Stimulated activated CD8-positive, alpha-beta memory T cell treated with anti-CD3 and anti-CD28 coated beads, Interleukin-4, amount 100 ng/mL, for 4 hours (primary cell): ENCODE measurements around the gene KRT12.
A peak's percentile ranks its signal among the peaks of the same experiment; 100 is the strongest.

ENCODE experiments used
- DNase-seq, 2 donors: peaks; one replicate each; pipeline ENCODE4 v3.0.0-alpha.2; 2020; ENCODE audit warnings: low read depth in 2 of 2, low spot score in 1 of 2

KRT12 gene

DNA sequence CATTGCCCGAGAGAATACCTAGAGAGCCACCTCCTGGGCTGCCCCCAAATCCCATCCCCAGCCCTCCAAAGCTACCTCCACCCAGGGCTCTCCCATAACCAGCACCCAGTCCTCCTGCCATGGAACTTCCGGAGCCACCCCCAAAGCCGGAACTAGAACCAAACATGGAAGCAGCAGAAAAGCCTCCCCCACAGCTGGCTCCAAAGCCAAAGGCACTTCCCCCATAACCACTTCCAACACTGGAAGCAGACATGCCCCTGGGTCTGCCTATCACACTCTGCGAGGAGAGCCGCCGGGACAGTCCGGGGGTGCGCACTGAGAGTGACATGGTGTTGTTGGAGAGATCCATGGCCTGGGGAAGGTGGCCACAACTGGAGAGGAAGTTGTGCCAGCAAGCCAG is at the start of gene KRT12:
Gene KRT12, minus strand, starts transcription at position 386 of the 400 bp plus-strand sequence. Its CDS starts 37 bp downstream, at position 349.
- DNase-seq, result no peak

DNA sequence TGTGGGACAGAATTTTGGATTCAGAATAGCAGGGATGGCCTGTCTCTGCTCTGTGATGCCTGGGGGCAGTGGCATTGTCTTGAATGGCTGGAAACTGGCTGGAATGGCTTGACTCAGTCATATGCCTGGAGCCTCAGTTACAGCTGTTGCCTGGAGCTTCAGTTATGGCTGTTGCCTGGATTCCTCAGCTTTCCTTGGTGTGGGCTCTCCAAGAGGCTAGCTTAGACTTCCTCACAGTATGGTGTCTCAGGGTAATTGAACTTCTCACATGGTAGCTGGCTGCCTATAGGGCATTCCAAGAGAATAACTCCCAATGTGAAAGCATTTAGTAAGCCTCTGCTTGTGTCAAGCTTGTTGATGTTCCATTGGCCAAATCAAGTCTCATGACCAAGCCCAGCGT is 49.3 kb upstream of the KRT12 start:
- no peak for DNase-seq

DNA sequence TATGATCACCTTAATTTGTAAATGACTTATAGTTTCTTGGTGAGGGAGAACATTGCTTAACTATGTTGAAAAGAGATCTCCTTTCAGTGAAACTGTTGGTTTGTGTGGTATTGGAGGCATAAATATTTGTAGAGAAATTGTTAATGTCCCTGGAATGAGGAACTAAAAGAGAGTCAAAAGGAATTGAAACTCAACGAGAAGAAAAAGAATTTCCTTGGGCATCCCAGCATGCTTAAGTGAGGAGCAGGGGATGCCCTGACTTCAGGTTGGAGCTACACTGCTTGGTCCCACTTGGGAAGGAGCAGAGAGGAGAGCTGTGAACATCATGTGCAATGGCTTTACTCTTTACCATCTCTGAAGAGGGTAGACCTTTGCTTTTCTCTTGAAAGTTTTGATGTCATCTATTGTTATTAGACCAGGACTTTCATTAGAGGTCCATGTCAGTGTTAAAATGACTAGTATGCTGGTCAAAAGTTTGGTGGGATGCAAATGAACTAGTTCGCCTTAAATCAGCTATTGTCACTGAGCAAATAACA is 48.8 kb upstream of the KRT12 start:
- DNase-seq, result no peak

DNA sequence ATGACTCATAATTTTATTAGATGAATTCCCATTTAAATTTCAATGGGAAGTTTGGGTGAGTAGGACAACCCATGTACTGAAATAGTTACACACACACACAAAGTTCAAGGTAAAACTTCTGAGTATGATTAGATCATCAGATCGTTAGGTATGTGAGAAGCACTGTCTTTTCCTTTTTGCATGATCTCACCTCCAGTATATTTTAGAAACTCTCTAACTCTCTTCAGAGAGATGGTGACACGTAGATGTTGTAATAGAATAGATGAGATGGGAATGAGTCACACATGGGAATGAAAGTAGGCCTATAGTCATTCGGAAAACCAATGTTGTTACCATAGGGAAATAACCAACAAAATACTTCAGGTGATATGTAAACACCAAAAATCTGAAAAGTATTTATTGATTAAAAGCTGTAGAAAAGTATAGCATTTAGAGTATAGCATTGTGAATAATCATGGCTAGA is 48.2 kb upstream of the KRT12 start:
- no peak for DNase-seq

DNA sequence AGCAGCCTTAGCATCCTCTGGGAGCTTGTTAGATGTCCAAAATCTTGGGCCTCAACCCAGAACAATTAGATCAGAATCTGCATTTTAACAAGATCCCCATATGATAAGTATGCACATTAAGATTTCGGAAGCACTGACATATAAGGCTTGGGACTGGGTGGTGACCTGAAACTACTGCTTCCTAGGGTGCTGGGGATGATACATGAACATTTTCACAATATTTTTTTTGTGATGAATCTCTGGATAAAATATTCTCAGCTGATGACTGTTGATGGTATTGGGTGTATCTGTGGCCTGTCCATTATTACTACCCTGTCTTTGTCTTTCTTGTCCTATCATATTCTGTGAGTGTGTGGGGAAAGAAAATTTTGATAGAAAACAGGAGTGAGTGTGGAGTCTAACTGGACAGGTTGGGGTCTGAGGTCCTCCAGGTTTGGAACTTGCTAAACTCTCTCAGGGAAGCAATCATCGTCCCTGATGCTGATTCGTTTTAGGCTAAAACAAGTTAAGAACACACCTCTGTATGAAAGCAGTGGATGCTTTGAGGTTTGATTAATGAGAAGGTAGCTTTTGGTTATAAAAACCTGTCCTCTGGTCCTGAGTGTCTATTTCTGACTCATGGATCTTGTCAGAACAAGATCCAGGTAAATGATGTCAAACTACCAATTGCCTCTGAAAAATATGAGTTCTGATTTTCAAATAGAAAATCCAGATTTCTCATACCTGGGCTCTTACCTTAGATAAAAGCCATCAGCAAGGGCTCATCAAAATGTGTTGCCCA is 47.2 kb upstream of the KRT12 start:
- no peak for DNase-seq

DNA sequence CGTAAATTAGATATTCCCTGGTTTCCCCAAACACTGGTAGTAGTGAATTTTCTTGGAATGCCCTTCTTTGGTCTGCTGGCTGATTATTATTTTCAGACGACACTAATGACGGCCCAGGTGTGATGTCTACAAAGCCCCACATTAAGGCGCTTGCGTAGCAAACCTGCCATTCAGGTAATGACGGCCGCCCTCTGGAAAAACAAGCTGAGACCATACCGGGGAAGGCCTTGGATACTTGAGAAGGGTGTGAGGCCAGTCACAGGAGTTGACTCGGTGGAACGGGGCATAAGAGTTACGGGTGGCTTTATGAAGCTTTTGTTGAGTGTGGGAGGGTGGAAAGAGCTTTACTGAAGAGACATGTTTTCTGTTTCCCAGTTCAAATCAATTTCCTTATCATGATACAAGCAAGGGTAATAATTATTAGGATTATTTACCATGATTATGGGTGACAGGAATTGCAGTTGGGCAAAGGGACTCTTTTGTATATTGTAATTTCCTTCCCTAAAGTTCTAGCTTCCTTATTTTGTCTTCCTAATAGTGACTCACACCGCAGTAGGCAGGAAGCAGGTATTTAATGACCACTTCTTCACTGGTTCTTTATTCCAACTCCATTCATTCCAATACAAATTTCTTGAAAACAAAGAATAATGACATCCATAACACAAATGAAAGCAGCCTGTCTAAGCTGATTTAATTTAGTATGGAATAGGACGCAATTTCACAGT is 45.6 kb upstream of the KRT12 start:
- no peak for DNase-seq

DNA sequence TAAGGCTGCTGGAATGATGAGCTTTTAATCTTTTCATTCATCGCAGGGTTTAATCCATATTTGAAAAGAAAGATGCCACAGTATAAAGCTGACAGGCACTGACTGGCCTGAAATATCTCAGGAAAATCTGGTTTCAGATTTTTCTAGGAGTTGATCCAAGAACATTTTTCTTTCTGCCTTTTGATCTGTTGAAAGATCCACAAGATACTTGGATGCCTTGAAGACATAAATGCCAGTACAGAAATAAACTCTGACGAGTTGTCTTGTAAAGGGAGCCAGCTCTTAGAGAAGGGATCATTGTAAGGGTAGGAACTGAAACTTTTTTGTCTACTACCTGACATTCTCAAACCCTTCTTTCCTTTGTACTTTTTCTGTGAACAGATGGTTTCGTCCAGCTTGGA is 43.4 kb upstream of the KRT12 start:
- DNase-seq, result no peak

DNA sequence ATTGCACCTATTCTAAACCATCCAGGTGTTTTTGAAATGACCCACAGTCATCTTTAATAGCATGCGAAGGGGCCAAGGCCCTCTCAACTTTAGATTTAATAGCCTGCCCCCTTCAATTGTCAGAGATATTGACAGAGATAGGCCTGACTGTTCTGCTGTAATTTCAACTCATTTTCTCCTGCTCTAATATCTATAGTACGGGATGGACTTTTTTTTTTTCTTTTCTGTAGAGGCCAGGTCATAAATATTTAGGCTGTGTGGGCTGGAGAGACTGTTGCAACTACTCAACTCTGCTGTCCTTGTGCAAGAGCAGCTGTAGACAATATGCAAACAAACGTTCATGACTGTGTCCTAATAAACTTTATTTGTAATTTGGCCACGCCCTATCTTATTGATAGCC is 42.7 kb upstream of the KRT12 start:
- DNase-seq, result no peak

DNA sequence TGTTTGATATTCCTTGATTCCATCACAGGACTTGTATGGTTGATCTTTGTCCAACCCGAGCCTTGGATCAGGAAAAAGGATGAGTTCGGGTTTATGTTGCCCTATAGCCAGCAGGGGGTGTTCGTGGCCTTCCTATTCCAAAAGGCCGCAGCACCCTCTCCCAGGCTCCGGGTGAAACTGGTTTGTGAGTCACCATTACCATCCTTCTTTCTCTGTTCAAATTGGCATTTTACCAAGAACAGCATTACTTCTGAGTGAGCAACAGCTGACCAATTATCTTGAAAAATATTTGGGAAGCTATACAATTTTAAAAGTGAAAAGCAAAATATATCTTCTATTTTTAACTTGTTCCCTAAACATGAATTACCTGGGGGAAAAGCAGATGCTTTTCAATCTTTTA is 42.3 kb upstream of the KRT12 start:
- peak; percentile 24 to 31 for DNase-seq

DNA sequence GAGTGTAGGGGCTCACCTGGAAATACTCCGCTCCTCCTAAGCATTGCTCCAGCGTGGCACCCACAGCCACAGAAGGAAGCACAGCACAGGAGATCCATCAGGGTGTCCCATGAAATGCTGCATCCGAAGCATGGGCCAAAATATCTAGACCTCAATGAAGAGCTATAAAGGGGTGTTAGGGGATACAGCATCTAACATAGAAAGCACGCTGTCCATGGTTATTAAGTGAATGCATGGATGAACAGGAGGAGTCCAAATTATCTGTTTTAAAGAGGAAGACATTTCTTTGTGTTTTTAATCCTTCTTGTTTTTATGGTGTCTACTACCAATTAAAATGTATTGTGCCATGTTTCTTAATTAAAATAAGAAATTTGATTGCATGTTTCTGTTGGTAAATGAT is 39.6 kb upstream of the KRT12 start:
- no peak for DNase-seq

DNA sequence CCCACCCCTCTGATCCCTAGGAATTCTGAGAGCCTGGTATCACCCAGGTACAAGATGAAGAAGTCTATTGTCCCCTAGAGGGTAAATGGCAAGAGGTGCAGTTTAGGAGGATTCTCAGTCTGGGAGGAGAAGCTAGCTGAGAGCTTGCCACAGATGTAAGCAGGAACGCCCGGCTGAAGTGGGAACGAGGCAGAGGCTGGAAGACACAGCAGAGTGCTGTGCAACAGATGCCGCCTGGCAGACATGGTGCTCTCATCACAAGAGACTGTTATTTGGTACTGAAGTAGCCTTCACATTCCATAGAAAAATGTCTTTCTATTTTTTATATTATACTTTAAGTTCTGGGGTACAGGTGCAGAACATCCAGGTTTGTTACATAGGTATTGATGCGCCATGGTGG is 38.3 kb upstream of the KRT12 start:
- no peak for DNase-seq

DNA sequence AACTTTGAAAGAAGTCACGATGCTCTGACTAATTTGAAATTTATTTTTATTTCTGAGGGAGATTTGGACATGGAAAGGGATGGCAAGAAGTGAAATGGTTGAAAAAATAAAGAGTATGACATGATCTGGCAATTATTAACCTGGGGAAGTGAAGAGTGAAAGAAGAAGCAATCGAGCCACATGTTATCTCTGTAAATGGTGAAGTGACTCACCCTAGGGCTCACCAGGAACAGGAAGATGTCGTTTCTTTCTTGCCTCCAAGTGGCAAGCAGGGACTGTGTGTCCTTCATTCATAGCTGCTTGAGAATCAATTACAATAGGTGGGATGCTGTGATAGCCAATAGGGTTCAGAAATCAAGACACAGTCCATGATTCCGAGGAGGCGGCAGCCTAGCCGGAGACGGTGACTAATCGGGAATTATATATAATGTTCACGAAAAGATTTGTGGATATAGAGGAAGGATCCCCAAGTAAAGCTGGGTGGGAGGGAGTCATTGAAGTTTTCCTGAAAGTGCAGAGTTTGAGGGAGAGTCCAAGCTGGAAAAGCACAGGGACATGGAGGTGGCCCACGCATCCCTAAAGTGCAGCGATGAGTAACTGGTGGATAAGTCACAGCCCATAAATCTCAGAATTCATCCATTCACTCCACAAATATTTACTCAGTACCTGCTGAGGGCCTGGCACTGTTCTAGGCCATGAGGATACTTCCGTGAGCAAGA is 36.3 kb upstream of the KRT12 start:
- DNase-seq, result no peak

DNA sequence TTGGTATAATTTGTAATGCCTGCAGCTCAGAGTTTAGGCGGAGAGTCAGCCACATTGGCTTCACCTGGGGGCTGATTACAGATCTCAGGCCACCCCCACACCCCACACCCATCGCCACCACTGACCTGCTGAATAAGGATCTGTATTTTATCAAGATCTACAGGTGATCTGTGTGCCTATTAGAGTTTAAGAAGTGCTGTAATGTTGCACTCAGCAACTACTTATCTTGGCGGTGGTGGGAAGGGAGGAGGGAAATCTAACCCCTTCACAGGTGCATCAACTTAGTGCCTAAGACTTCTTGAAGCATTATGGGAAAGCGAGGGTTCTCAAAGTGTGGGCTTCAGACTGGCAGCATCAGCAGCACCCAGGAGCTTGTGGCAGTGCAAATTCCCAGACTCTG is 35.5 kb upstream of the KRT12 start:
- no peak for DNase-seq

DNA sequence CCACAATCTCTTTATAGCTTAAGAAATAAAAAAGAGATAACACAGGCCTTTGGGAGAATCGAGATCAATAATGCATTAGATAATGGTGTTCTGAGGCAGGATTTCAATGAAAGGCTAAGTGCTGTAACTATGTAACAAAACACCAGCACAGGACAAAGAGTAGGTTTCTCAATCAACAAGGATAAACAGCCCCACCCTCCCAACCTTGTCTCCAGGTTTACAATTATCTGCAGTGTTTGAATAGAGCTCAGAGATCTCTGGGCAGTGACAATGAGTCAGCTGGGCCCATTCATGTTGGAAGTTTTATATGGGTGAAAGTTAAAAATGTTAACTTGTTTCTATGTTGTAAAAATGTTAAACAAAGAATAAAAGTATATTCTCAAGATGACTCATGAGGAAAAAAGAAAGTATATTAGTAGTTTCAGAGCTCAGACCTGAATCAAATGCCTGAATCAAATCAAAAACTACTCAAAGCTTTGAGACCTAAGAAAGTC is 35.0 kb upstream of the KRT12 start:
- DNase-seq, result no peak

DNA sequence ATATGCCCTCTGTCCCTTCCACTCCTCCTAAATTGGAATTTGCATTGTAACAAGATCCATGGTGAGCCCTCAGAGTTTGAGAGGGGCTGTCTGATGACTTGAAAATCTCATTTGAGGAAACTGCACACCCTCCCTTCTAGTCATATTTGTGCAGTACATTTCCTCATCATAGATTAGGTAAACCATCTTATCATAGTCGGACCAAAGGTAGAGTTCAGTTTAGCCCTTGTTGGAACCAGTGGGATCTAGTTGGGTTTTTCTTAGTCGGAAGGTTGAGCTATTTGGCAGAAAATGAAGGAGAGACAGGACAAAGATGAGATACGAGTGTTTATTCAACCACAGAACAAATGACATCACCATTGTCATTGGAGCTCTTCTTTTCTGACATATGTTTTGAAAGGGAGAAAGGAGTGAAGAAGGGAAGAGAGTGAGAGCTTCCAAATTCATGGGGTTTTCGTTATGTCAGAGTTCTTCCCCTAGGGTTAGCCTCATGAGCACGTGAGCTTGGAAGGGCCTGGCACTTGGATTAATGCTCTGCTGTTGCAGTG is 33.9 kb upstream of the KRT12 start:
- no peak for DNase-seq

DNA sequence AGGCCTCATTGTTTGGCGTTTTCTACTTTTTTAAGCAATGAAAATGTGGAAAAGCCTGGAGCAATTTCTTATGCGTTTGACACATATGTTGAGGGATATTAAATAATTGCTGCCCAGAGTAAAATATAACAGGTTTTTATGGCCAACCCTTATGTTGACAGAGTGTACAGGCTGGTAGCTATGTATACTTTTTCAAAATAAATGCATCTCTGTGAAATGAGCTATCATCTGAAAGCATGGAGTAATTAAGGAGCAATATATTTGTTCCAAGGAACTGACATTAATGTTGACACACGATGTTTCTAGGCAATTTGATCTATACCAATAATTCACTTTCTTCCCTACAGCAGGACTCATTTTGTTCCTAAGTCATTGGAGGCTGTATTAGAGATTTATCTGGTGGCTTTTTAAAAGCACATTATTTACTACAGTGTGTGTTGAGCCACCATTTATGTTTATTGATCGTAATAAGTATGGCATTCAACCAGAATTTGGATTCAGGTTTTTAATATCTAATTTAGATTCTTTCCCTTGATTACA is 30.0 kb upstream of the KRT12 start:
- DNase-seq, result no peak

DNA sequence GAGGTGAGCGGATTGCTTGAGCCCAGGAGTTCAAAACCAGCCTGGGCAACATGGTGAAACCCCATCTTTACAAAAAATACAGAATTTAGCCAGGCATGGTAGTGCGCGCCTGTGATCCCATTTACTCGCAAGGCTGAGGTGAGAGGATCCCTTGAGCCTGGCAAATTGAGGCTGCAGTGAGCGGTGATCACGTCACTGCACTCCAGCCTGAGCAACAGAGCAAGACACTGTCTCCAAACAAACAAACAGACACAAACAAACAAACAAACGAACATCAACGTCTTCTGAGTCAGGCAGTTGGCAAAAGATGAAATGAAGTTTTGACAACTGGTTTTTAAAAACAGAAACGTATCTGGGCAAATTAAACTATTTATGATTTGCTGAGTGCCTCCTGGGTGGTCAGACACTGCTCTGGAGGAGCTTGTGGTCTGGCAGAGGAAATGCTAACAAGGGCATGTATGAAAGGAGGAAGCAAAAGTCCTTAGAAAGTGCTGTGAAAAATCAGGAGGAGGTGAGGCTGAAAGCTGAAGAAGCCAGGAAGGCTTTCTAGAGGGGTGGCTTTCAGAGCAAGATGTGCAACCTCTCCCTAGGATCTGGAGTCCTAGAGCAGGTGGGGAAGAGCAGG is 28.2 kb upstream of the KRT12 start:
- DNase-seq, result no peak

DNA sequence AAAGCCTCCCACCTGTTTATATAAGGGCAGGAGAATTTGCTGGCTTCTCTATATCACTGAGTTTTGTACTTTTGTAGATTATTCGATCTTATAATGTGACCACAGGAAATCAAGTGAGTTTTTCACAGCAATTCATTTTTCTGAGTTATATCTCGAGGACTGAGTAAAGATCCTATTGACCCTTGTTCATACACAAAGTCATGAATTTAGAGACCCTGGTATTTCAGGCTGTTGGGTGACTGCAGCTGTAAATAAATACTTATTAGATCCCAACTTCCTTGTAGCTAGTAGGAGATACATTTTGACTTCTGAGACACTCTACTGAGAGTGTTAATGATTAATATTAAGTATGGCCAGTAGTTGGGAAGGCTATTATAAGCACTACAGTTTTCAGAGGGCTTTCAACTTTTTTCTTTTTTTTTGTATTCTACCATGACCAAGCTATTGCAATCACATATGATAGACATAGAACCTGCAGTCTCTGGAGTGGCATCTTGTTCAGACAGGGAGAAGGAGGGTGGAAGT is 21.2 kb upstream of the KRT12 start:
- no peak for DNase-seq

DNA sequence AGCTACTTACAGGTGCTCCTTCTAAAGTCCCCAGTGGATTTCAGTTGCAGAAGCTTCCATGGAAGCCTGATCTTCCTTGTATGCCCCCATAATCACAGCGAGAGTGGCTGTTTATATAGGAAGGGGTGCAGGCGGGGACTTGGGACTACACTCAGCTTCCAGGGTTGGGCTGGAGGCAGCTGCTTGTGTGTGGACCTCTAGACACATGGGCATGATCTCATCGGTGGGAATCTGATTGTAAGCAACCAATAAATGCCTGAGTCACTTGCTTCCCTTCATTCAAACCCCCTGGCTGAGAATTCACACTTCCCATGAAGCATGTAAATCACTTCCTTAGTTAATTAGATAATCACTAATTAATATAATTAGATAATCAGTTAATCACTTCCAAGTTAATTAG is 19.1 kb upstream of the KRT12 start:
- no peak for DNase-seq
